Heart left ventricle (tissue), 16 donors: ENCODE results near the gene HIPK4. TPM values are rescaled to one million over a fixed set of nuclear protein-coding genes. Genes with fewer than 3 reads are reported as not detected.
A peak's percentile ranks its signal among the peaks of the same experiment; 100 is the strongest.

Source experiments
- ATAC-seq, 4 donors: fragments of 200-7000 bp; cut with Tn5 transposase; one replicate each; pipeline ENCODE4 v1.9.1; 2020 to 2022; ENCODE audit warnings: moderate library complexity in 4 of 4, mild to moderate bottlenecking in 3 of 4, moderate number of reproducible peaks in 1 of 4
- DNase-seq, 5 donors: peaks; one replicate each; pipeline ENCODE4 v3.0.0-alpha.2; 2020
- H3K27ac ChIP-seq, 12 donors: fragments of 200-600 bp; sonication (generic) in 4 of 12; one replicate each; pipeline versions ENCODE4 v1.5.0 to v1.8.0; 2016 to 2022; ENCODE audit warnings: mild to moderate bottlenecking in 2 of 12
- H3K27me3 ChIP-seq, 9 donors: fragments of 200-600 bp; sonication (generic) in 2 of 9; one replicate each; pipeline versions ENCODE4 v1.5.1 to v1.8.0; 2016 to 2022; ENCODE audit warnings: mild to moderate bottlenecking in 3 of 9
- H3K36me3 ChIP-seq, 9 donors: fragments of 200-600 bp; sonication (generic) in 2 of 9; one replicate each; pipeline versions ENCODE4 v1.5.0 to v1.8.0; 2018 to 2022; ENCODE audit warnings: mild to moderate bottlenecking in 2 of 9
- H3K4me1 ChIP-seq, 12 donors: fragments of 200-600 bp; sonication (generic) in 4 of 12; one replicate each; pipeline versions ENCODE4 v1.5.0 to v1.8.0; 2016 to 2022; ENCODE audit warnings: mild to moderate bottlenecking in 3 of 12
- H3K4me3 ChIP-seq, 12 donors: fragments of 200-600 bp; sonication (generic) in 4 of 12; one replicate each; pipeline versions ENCODE4 v1.5.0 to v1.8.0; 2017 to 2022; ENCODE audit warnings: mild to moderate bottlenecking in 9 of 12, moderate library complexity in 4 of 12
- H3K9me3 ChIP-seq, 12 donors: fragments of 200-600 bp; sonication (generic) in 4 of 12; one replicate each; pipeline versions ENCODE4 v1.5.0 to v1.8.0; 2016 to 2022; ENCODE audit warnings: mild to moderate bottlenecking in 1 of 12
- CTCF ChIP-seq, 12 donors: fragments of 200-600 bp; sonication (generic) in 4 of 12; IDR thresholded peaks; one replicate each; pipeline versions ENCODE4 v1.5.0 to v1.8.0; 2018 to 2022; ENCODE audit warnings: antibody characterized with exemption in 12 of 12, mild to moderate bottlenecking in 5 of 12
- POLR2A ChIP-seq, 2 donors: fragments of 450-650 bp; IDR thresholded peaks; one replicate each; pipeline ENCODE4 v1.6.1; 2017; ENCODE audit warnings: antibody characterized with exemption in 2 of 2, mild to moderate bottlenecking in 2 of 2, moderate library complexity in 2 of 2
- WGBS, 4 donors: extraction: QIAGEN DNeasy Blood & Tissue Kit in 2 of 4; methylation state at CpG; one replicate each; pipeline versions ENCODE4 v1.1.5 to v1.1.7; 2013 to 2018; 5-methylcytosine and 5-hydroxymethylcytosine counted together
- intact Hi-C, 10 donors: fragments of 100-400 bp; cut with DNase I; formaldehyde crosslinking; loops; one replicate each; pipeline versions ENCODE4 v1.11.1 to v1.14.2; 2022
- polyA plus RNA-seq, 2 donors: library from polyadenylated mRNA; stranded (reverse); fragments of 200-250 nt; gene quantifications; one replicate each; pipeline ENCODE4 v1.2.3, GENCODE V29; 2013
- total RNA-seq, 9 donors: library from RNA; depleted of rRNA in 2 of 9; stranded (reverse); fragments of >200 nt in 2 of 9; fragmentation: NEBNext Ultra II Directional in 3 of 9; extraction: Animal tissue kit (Norgen Biotek cat#: 25700) in 3 of 9; gene quantifications; one replicate each; pipeline versions ENCODE4 v1.1.0 to v1.2.4, GENCODE V29; 2016 to 2023
- donor health status: ischemic (EF 13 %, LVEDD 7.1; RV severe dilation, severe dysfunction).
- donor health status: healthy with polysubstance abuse.
- donor health status: DM: no; HTN: yes; CAD: no.
- donor health status: DM: no; HTN: no; CAD: no.
- donor health status: ischemic (EF 25% LVEDD 6.9; RV normal size, moderate dysfunction).
- donor health status: ischemic (EF 25% LVEDD 5.7; RV mildly dilated, moderate dysfunction).
- donor health status: healthy.
- donor health status: DM: yes; HTN: yes; CAD: no.
- donor health status: ischemic (EF 35%, LVEDD 5.7; RV mildly dilated, moderate dysfunction).
- donor health status: nonischemic (EF 11% LVEDD 7.7; RV severe dilation, severe dysfunction).
- donor health status: DM: yes; HTN: yes; CAD: no.
- donor health status: PGD.
- donor health status: ischemic (EF 29% LVEDD 5.4; RV normal size, mild dysfunction).
- donor health status: nonischemic (EF 23%, LVEDD 6.1; RV moderate dilation, normal function).

HIPK4 gene
- total and polyA plus RNA-seq, 11 donors: 0.07 to 0.14 (median 0.12) TPM; not detected in 6

GRCh38 chr19:40419780-40420179, 29.8 kb upstream of the HIPK4 start:
- Histone ChIP-seq H3K27ac (peak overlapping the region in 2 of 12 donors; percentile 96 to 99), H3K27me3 (no peaks in the 10 kb centered on the region), H3K4me1 (peaks cover 0 to 60% (median 43%) of the 10 kb centered on the region in 12 donors), H3K4me3 (no peak overlapping the region), H3K9me3 (no peaks in the 10 kb centered on the region), H3K36me3 (peaks cover 3 to 24% (median 16%) of the 10 kb centered on the region in 9 donors)
- intact Hi-C loops: loop anchor here in 5 of 10 donors (2.0 to 10.0 kb wide), 6 partner anchors 23 to 388 kb away; partner anchors contain the start of genes C19orf47 (in 2 of the 5), PLD3 (in 2 of the 5) and LTBP4 (in 1 of the 5)
- ATAC-seq (no peak), DNase-seq (no peak)
- TF ChIP-seq CTCF (IDR thresholded peaks at IDR 0.05) (no peak), POLR2A (IDR thresholded peaks at IDR 0.05) (no peak)
- WGBS, 4 donors: 82 to 94% (median 92%) methylated on average over 5 of the region's 5 CpGs

- Histone ChIP-seq H3K4me1 (peaks cover 0 to 54% (median 39%) of the 10 kb centered on the region in 12 donors), H3K27ac (peak overlapping the region in 1 of 12 donors; percentile 96), H3K27me3 (no peaks in the 10 kb centered on the region), H3K9me3 (no peaks in the 10 kb centered on the region), H3K36me3 (peaks cover 3 to 24% (median 16%) of the 10 kb centered on the region in 9 donors), H3K4me3 (no peak overlapping the region)
- intact Hi-C loops: no loop called here
- TF ChIP-seq CTCF (IDR thresholded peaks at IDR 0.05) (no peak), POLR2A (IDR thresholded peaks at IDR 0.05) (no peak)
- 77 to 90% (median 80%) methylated on average over 5 of the region's 5 CpGs for WGBS, 4 donors
- DNase-seq: no peak
- ATAC-seq: no peak
Measured at GRCh38 chr19:40419066-40419612, 29.2 kb upstream of the HIPK4 start.

GRCh38 chr19:40418040-40418439, 28.1 kb upstream of the HIPK4 start:
- intact Hi-C loops: no loop called here
- H3K27me3 ChIP-seq: no peaks in the 10 kb centered on the region
- TF ChIP-seq POLR2A (IDR thresholded peaks at IDR 0.05) (no peak), CTCF (IDR thresholded peaks at IDR 0.05) (no peak)
- H3K9me3 ChIP-seq: no peaks in the 10 kb centered on the region
- no peak overlapping the region for H3K4me3 ChIP-seq
- 84 to 90% (median 87%) methylated on average over 3 of the region's 3 CpGs for WGBS, 4 donors
- peaks cover 3 to 17% (median 12%) of the 10 kb centered on the region in 9 donors for H3K36me3 ChIP-seq
- ATAC-seq (no peak), DNase-seq (no peak)
- peak overlapping the region; percentile 45 to 94 (median 82) for H3K27ac ChIP-seq
- peaks cover 0 to 54% (median 37%) of the 10 kb centered on the region in 12 donors for H3K4me1 ChIP-seq

GRCh38 chr19:40417643-40417981, 27.6 kb upstream of the HIPK4 start:
- DNase-seq (no peak), ATAC-seq (no peak)
- H3K4me3 ChIP-seq: peak overlapping the region in 1 of 12 donors; percentile 9
- H3K27ac ChIP-seq: peak overlapping the region; percentile 45 to 94 (median 82)
- H3K9me3 ChIP-seq: no peaks in the 10 kb centered on the region
- WGBS, 4 donors: 67 to 87% (median 69%) methylated on average over 4 of the region's 4 CpGs
- H3K27me3 ChIP-seq: no peaks in the 10 kb centered on the region
- intact Hi-C loops: no loop called here
- H3K36me3 ChIP-seq: peaks cover 2 to 12% (median 8%) of the 10 kb centered on the region in 9 donors
- H3K4me1 ChIP-seq: peaks cover 0 to 53% (median 34%) of the 10 kb centered on the region in 12 donors
- TF ChIP-seq POLR2A (IDR thresholded peaks at IDR 0.05) (no peak), CTCF (IDR thresholded peaks at IDR 0.05) (no peak)
